Effector CD8-positive, alpha-beta T cell (primary cell): ENCODE data around the gene SLC34A1.
"Not testable (repeated sequence)": the region's sequence is repeated elsewhere in the genome, so short reads cannot be mapped to it uniquely, and the experiment has no call there.

Experiments
- DNase-seq: peaks from one replicate; lab custom pipeline; 2025; lab: John Stamatoyannopoulos, UW

Gene SLC34A1

GRCh38 chr5:177355162-177355867 is 28.9 kb upstream of the SLC34A1 start:
- no peak for DNase-seq

DNA sequence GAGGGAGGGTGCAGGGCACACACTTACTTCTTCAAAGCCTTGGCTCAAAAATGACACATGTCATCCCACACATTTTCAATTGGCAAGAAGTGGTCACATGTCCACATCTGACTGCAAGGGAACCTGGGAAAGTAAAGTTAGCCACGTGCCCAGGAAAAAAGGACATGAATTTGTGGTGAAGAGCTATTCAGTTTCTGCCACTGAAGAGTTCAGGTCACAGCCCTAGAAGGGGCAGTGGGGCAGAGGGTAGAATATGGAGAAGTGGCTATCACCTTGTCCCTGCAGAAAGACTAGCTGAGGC is 28.4 kb upstream of the SLC34A1 start:
- no peak for DNase-seq

GRCh38 chr5:177356746-177357145 is 27.5 kb upstream of the SLC34A1 start:
- DNase-seq: no peak

DNA sequence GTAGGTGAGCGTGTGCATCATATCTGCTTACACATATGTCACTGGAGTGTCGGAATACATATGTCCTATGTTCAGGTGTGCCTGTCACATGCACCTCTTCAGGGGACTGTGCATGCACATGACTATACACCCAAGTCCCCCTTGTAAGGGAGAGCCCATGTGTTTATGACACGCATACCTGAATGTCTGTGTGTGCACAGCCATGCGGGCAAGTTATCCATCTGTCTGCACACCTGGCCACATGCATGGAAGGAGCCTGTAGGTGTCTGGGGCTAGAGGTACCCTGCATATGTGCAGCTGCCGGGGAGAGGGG is 27.1 kb upstream of the SLC34A1 start:
- no peak for DNase-seq

- DNase-seq: peak; percentile 36
These were observed 26.5 kb upstream of the SLC34A1 start, which contains the start of gene RGS14 for GRCh38 chr5:177357459-177358351. Gene RGS14 (plus strand): TSS chr5:177357924. CDS start chr5:177358025, 101 bp downstream.

DNA sequence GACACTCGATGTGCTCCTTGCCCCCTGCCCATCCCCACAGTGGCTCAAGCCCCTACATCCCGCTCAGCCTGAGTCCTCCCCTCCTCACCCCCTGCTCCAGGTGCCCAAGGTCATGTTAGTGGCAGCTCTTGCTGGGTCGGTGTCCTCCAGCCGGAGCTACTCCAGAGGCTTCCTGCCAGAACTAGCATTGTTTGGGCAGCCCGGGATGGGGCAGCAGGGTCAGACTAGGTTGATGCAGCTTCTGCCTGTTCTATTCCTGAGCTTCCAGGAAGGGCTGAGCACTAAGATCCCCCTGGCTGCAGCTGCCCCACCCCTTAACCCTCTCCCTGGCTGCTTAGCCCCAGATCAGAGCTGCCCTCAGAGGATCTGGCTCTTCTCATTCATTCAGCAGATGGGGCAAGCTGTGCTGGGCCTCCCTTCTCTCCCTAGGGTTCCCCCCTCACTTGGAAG is 25.8 kb upstream of the SLC34A1 start:
- DNase-seq: no peak

GRCh38 chr5:177359451-177359851 is 24.8 kb upstream of the SLC34A1 start:
- DNase-seq: no peak

- DNase-seq: no peak
These were observed 24.4 kb upstream of the SLC34A1 start for GRCh38 chr5:177359860-177360259.

GRCh38 chr5:177360740-177361139 is 23.5 kb upstream of the SLC34A1 start:
- not testable (repeated sequence) for DNase-seq

- DNase-seq: no peak
These were observed 22.6 kb upstream of the SLC34A1 start for GRCh38 chr5:177361418-177362291.

DNA sequence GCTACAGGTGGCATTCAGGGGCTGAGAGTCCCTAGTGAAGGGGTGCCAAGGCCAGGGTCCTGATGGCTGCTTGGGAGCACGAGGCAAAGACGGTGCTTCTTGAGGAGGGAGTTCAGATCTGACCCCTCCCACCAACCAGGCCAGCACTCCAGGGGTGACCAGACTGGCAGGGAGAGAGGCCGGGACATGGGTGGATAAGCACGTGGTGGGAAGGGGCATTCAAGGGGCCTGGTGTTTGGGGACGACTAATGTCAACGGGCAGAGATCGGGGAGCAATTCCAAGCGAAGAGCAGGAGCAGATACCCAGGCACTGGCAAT is 22.0 kb upstream of the SLC34A1 start:
- DNase-seq: no peak

DNA sequence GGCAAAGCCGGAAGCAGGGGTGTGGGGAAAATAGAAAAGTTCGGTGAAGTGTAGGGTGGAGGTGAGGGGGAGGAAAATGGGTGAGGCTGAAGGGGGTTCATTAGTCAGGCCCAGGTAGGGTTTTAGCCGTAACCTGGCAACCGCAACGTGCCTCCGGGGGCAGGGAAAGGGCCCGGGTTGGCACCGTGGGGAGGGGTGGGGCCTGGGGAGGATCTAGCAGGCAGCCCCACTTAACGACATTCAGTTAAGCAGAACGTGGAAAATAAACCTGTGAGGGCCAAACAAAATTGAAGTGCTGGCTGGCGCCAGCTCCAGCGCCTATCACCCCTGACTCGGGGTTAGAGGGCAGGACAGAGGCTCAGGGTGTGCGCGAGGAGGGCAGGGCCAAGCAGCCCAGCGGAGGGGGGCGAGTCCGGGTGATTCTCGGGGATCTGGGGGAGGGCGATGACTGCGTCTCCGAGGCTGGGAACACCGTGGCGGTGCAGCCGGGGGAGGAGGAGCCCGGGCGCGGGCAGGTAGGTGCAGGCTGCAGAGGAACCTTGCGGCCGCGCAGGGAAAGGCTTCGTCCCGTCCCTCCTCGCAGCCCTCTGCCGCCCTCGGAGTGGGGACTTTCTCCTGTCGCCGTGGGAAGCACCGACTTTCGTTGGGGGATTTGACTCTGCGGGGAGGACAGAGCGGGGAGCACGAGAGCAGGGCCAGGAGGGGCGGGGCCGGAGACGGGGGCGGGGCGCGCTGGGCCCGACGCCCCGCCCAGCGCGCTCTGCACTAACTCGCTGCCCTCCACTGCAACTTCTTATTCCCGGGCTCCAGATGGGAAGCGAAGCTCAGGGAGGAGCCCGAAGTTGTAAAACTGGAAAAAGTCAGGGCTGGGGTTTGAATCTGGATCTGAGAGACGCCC is 21.4 kb upstream of the SLC34A1 start:
- DNase-seq: peak; percentile 65

DNA sequence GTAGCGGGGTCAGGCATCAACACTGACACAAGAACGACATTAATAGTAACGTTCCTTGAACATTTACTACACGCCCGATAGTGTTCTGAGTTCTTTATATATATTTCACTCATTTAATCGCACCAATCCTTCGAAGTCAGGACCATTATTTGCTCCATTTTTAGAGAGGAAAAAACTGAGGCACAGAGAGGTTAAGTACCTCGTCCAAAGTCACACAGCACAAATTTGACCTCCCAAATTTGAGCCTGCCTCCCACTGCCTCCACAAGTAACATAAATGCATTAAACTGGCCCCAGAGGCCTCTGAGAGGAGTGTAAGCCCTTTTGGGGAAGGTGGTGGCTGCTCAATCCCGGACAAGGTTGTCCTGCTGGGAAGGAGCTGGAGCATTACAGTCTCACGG is 20.7 kb upstream of the SLC34A1 start:
- no peak for DNase-seq

DNA sequence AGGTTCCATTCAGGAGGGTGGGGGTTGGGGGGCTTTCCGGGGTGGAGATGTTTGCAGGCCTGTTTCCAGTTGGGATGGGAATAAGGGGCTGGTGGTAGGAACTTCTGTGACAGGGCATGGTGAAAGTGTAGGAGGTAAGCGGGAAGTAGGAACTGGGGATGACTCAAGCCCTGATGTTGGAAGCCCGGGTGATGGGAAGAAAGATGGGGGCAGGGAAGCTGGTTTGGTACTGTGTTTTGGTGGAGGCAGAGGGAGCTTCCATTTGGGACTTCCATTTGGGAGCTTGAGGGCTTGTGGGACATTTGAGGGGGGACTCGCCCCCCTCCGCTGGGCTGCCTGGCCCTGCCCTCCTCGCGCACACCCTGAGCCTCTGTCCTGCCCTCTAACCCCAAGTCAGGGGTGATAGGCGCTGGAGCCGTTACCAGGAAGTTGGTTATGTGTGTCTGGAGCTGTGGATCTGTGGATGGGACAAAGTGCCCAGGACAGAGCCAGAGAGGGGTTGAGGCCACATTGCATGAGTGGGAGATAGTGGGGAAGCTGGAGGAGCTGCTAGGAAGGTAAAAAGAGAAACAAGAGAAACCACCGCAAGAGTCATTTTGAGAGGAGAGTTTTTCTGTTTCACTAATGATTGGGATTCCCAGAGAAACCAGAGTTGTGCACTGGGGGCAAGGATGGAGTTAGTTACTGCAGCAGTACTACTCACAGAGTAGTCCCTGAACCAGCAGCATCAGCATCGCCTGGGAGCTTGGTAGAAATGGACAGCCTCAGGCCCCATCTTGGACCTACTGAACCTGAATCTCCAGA is 19.9 kb upstream of the SLC34A1 start:
- DNase-seq: no peak

DNA sequence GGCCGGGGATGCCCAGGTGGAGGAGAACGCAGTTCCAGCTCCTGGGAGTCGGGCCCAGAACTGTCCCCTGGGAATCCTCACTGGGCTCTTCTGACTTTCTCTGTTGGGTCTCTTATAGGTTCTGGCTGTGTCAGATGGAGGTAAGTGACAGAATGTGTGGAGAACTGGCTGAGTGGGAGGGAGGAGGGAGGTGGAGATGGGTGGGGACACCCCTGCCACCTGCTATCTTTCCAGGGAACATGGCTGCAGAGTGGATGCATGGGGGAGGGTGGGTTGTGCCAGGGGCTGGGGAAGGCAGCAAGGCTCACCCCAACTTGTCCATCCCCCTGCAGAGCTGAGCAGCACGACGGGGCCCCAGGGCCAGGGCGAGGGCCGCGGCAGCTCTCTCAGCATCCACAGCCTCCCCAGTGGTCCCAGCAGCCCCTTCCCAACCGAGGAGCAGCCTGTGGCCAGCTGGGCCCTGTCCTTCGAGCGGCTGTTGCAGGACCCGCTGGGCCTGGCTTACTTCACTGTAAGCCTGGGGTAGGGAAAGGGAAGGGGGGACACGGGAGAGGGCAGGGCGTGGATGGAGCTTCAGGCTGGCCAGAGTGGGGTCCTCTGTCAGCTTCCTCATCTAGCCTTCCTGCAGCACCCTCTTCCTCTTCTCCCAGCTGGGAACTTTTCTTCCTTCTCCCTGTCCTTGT is 18.2 kb upstream of the SLC34A1 start:
- no peak for DNase-seq

DNA sequence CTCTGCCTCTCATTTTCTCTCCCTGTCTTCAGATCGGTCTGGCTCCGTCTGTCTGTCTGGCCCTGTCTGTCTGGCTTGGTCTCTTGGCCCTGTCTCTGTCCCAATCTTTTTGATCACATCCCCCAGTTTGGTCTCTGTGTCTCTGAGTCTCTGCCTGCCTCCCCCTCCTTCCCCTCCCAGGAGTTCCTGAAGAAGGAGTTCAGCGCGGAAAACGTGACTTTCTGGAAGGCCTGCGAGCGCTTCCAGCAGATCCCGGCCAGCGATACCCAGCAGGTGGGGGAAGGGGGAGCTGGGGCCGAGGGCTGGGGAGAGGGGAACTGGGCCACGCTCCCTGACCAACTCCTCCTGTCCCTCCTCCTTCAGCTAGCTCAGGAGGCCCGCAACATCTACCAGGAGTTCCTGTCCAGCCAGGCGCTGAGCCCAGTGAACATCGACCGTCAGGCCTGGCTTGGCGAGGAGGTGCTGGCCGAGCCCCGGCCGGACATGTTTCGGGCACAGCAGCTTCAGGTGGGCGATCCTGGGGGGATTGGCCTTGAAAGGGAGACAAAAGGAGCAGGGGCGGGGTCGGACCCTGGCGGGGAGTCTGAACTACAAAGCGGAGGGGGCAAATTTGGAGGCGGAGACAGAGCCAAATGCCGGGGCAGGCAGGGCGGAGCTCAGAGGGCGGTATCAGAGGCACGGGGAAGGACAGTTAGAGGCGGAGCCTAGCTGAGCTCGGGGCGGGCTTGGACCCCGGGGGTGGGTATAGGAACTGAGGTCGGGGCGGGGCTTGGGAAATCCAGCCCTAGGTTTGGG is 17.5 kb upstream of the SLC34A1 start:
- DNase-seq: no peak

GRCh38 chr5:177367323-177367848 is 16.8 kb upstream of the SLC34A1 start:
- no peak for DNase-seq

DNA sequence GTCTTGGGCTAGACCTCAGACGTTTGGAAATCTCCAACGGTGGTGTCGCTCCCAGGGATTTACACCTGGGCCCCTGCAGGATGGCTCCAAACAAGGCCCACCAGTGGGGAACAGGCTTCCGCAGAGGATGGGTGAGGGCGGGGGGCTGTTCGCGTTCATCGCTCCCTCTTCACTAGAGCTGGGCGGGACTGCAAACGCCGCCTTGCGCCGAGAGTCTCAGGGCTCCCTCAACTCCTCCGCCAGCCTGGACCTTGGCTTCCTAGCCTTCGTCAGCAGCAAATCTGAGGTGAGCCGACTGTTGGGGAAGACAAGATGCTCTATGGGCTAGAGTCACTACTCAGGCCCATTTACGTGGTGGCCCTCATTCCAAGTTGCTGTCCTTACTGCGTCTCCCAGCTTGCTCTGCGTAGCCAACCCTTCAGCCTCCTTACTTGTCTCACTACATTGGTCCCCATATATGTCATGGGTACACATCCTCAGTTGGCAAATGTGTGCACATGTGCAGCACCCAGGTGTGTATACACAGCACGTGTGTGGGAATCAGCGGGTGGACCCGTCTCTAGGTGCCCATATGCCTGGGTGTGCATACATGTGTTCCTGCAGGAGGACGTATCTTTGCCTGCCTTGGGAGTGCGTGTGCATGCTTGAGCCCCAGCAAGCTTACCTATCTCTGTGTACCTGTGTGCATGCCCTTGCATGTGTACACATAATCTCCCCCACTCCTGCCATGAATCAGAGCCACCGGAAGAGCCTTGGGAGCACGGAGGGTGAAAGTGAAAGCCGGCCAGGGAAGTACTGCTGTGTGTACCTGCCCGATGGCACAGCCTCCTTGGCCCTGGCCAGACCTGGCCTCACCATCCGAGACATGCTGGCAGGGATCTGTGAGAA is 16.0 kb upstream of the SLC34A1 start:
- DNase-seq: no peak
